HG03139 (cell line): Measurements from ENCODE around the gene MT2A.
"Not testable (repeated sequence)": the region's sequence is repeated elsewhere in the genome, so short reads cannot be mapped to it uniquely, and the experiment has no call there.

Experiments used
- ATAC-seq: cut with Tn5 transposase; IDR thresholded peaks from one replicate; pipeline ENCODE4 v1.9.1; 2021; ENCODE audit not compliant: unreplicated experiment

The MT2A gene

GRCh38 chr16:56618138-56618537 is 9.8 kb downstream of the MT2A start:
- ATAC-seq: no peak

GRCh38 chr16:56620339-56620897 is 12.0 kb downstream of the MT2A start:
- no peak for ATAC-seq

GRCh38 chr16:56621665-56622445 is 13.5 kb downstream of the MT2A start:
- ATAC-seq: not testable (repeated sequence)

GRCh38 chr16:56623184-56623583 is 14.8 kb downstream of the MT2A start:
- not testable (repeated sequence) for ATAC-seq

- no peak for ATAC-seq
These were observed 15.3 kb downstream of the MT2A start for GRCh38 chr16:56623637-56624036.

- ATAC-seq: no peak
These were observed 17.0 kb downstream of the MT2A start, which contains the start of gene MT1E for GRCh38 chr16:56625140-56625942. Gene MT1E (plus strand): TSS chr16:56625781. CDS start chr16:56625852, 71 bp downstream.

- ATAC-seq: no peak
These were observed 17.7 kb downstream of the MT2A start for GRCh38 chr16:56625943-56626654.

GRCh38 chr16:56626685-56627084 is 18.3 kb downstream of the MT2A start:
- no peak for ATAC-seq

GRCh38 chr16:56628486-56629350 is 20.3 kb downstream of the MT2A start:
- no peak for ATAC-seq

- no peak for ATAC-seq
These were observed 21.1 kb downstream of the MT2A start for GRCh38 chr16:56629531-56629930.

GRCh38 chr16:56630134-56630533 is 21.8 kb downstream of the MT2A start:
- peak; percentile 60 for ATAC-seq

- no peak for ATAC-seq
These were observed 22.8 kb downstream of the MT2A start for GRCh38 chr16:56631197-56631596.

- ATAC-seq: no peak
These were observed 23.4 kb downstream of the MT2A start for GRCh38 chr16:56631832-56632155.

GRCh38 chr16:56632156-56632847 is 23.9 kb downstream of the MT2A start, which contains the start of gene MT1M:
Gene MT1M (plus strand): TSS chr16:56632659. CDS start chr16:56632732, 73 bp downstream.
- no peak for ATAC-seq

- no peak for ATAC-seq
These were observed 24.5 kb downstream of the MT2A start for GRCh38 chr16:56632848-56633365.

- ATAC-seq: no peak
These were observed 25.2 kb downstream of the MT2A start for GRCh38 chr16:56633535-56633934.

GRCh38 chr16:56634715-56635440 is 26.5 kb downstream of the MT2A start:
- no peak for ATAC-seq

- no peak for ATAC-seq
These were observed 27.1 kb downstream of the MT2A start for GRCh38 chr16:56635441-56635967.
